Suprapubic skin (tissue), 4 donors: ENCODE measurements around the gene PCMTD2. TPM values are rescaled to one million over a fixed set of nuclear protein-coding genes. Genes with fewer than 3 reads are reported as not detected.

Experiments used
- DNase-seq, 2 donors: peaks; one replicate each; pipeline ENCODE4 v3.0.0-alpha.2; 2019; ENCODE audit warnings: low spot score in 2 of 2
- H3K27ac ChIP-seq: fragments of 200-600 bp; sonication (generic); one replicate; pipeline ENCODE4 v1.5.1; 2019
- H3K27me3 ChIP-seq: fragments of 200-600 bp; sonication (generic); one replicate; pipeline ENCODE4 v1.5.1; 2019
- H3K36me3 ChIP-seq: fragments of 200-600 bp; sonication (generic); one replicate; pipeline ENCODE4 v1.5.1; 2019
- H3K4me1 ChIP-seq: fragments of 200-600 bp; sonication (generic); one replicate; pipeline ENCODE4 v1.5.1; 2019
- H3K4me3 ChIP-seq: fragments of 200-600 bp; sonication (generic); one replicate; pipeline ENCODE4 v1.5.1; 2019; ENCODE audit warnings: mild to moderate bottlenecking
- H3K9me3 ChIP-seq: fragments of 200-600 bp; sonication (generic); one replicate; pipeline ENCODE4 v1.5.1; 2019
- CTCF ChIP-seq, 2 donors: fragments of 200-600 bp in 1 of 2; fragments of 450-650 bp in 1 of 2; sonication (generic) in 1 of 2; IDR thresholded peaks; one replicate each; pipeline ENCODE4 v1.5.1; 2016 to 2019; ENCODE audit warnings: antibody characterized with exemption in 2 of 2, mild to moderate bottlenecking in 1 of 2, moderate library complexity in 1 of 2
- EP300 ChIP-seq: sonication (generic); formaldehyde crosslinking; IDR thresholded peaks from one replicate; pipeline ENCODE4 v1.6.1; 2017; ENCODE audit warnings: antibody characterized with exemption
- POLR2A ChIP-seq, 2 donors: fragments of 450-650 bp; IDR thresholded peaks; one replicate each; pipeline ENCODE4 v1.6.1; 2017; ENCODE audit warnings: antibody characterized with exemption in 2 of 2, mild to moderate bottlenecking in 2 of 2, moderate library complexity in 2 of 2
- POLR2AphosphoS5 ChIP-seq, 3 donors: sonication (generic); formaldehyde crosslinking; IDR thresholded peaks; one replicate each; pipeline ENCODE4 v1.6.1; 2017; ENCODE audit warnings: antibody characterized with exemption in 3 of 3
- WGBS: methylation state at CpG from one replicate; pipeline ENCODE4 v1.1.5; 2018; 5-methylcytosine and 5-hydroxymethylcytosine counted together
- total RNA-seq, 4 donors: library from RNA; depleted of rRNA; stranded (reverse); fragments of >200 nt; gene quantifications; one replicate each; pipeline ENCODE4 v1.1.0, GENCODE V29; 2016

The PCMTD2 gene
- total RNA-seq, 4 donors from 2014 or later = 102 to 245 (median 147) TPM

GRCh38 chr20:64228086-64228653 is 27.4 kb upstream of the PCMTD2 start:
- H3K27ac ChIP-seq = no peak overlapping the region
- DNase-seq = no peak
- no peak overlapping the region for H3K4me3 ChIP-seq
- 89% methylated on average over 8 of the region's 8 CpGs for WGBS
- H3K9me3 ChIP-seq = no peaks in the 10 kb centered on the region
- TF ChIP-seq POLR2A (IDR thresholded peaks at IDR 0.05) (no peak), EP300 (no peak), CTCF (IDR thresholded peaks at IDR 0.05) (no peak), POLR2AphosphoS5 (IDR thresholded peaks at IDR 0.05) (no peak)
- no peaks in the 10 kb centered on the region for H3K36me3 ChIP-seq
- peaks cover 10% of the 10 kb centered on the region for H3K4me1 ChIP-seq
- peaks cover 3% of the 10 kb centered on the region for H3K27me3 ChIP-seq

DNA sequence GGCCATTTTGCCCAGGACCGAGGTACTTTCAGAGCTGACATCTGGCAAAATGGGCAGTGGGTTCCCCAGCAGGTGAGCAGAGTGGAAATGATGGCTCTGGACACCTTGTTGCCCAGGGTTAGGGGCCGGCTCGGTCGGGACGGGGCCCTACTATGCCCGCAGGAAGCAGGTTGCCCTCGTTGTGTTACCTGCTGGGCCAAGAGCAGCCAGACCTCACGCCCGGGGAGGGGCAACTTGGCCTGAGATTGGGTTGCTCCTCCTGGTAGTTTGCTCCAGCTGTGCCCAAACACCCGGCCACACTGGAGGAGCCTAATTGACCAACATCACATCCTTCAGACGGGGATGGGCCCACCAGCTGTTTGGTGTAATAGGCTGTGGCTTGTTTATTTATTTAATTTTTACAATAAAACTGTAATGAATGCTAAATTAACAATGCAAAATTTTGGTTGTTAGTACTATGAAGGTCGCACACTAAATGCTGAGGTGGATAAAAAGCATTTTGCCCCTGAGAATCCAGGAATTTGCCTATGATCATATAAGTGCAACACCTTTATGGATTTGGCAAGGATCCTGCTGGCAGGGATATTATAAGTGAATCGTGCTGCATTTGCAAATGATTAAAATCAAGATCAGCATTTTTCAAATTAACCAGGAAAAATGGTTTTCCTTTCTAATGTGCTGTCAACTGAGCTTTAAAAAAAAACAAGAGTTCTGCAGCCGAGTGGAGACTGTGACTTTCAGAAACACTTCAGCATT is 26.6 kb upstream of the PCMTD2 start:
- peaks cover 10% of the 10 kb centered on the region for H3K4me1 ChIP-seq
- no peaks in the 10 kb centered on the region for H3K36me3 ChIP-seq
- 75% methylated on average over 14 of the region's 14 CpGs for WGBS
- no peak for DNase-seq
- no peaks in the 10 kb centered on the region for H3K9me3 ChIP-seq
- no peaks in the 10 kb centered on the region for H3K27me3 ChIP-seq
- H3K4me3 ChIP-seq = no peak overlapping the region
- TF ChIP-seq POLR2AphosphoS5 (IDR thresholded peaks at IDR 0.05) (no peak), POLR2A (IDR thresholded peaks at IDR 0.05) (no peak), EP300 (no peak), CTCF (IDR thresholded peaks at IDR 0.05) (no peak)
- H3K27ac ChIP-seq = no peak overlapping the region

DNA sequence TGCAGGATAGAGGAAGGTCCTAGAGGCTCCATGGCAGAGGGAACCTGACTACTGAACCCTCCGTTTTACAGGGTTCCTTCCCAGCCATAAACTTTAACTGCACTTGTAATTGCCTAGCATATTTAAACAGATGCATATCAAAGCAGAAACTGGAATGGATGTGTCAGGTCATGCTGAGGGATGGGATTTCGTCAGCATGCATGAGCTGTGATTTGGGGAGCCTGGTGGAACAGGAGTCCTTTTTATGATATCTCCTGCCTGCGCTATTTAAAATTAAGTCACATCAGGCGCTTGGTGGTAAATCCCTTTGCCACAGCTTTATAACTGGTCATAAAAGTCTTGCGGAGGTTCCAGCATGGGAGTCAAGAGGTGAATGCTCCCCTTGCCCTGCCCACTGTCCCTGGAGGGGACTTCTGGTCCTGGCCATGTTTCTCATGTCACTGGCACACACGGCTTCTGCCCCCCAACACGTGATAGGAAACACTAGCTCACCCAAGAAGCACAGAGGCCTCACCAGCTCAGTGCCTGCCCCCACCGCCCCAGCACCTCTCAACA is 26.0 kb upstream of the PCMTD2 start:
- Histone ChIP-seq H3K36me3 (no peaks in the 10 kb centered on the region), H3K4me1 (peaks cover 10% of the 10 kb centered on the region), H3K27me3 (no peaks in the 10 kb centered on the region), H3K9me3 (no peaks in the 10 kb centered on the region), H3K4me3 (no peak overlapping the region), H3K27ac (no peak overlapping the region)
- 51% methylated on average over 7 of the region's 8 CpGs for WGBS
- TF ChIP-seq EP300 (no peak), POLR2A (IDR thresholded peaks at IDR 0.05) (no peak), POLR2AphosphoS5 (IDR thresholded peaks at IDR 0.05) (no peak), CTCF (IDR thresholded peaks at IDR 0.05) (no peak)
- DNase-seq = no peak

GRCh38 chr20:64230461-64231145 is 24.9 kb upstream of the PCMTD2 start:
- H3K4me1 ChIP-seq = peaks cover 10% of the 10 kb centered on the region
- no peak overlapping the region for H3K4me3 ChIP-seq
- no peaks in the 10 kb centered on the region for H3K9me3 ChIP-seq
- H3K27ac ChIP-seq = no peak overlapping the region
- no peak for DNase-seq
- 91% methylated on average over 22 of the region's 22 CpGs for WGBS
- H3K27me3 ChIP-seq = no peaks in the 10 kb centered on the region
- TF ChIP-seq CTCF (IDR thresholded peaks at IDR 0.05) = no peak
- no peak for TF ChIP-seq EP300
- no peak for TF ChIP-seq POLR2A (IDR thresholded peaks at IDR 0.05)
- TF ChIP-seq POLR2AphosphoS5 (IDR thresholded peaks at IDR 0.05) = no peak
- no peaks in the 10 kb centered on the region for H3K36me3 ChIP-seq
